GM19324 (cell line): ENCODE results near the gene KIAA2012.

Experiments used
- ATAC-seq: cut with Tn5 transposase; IDR thresholded peaks from one replicate; pipeline ENCODE4 v1.9.1; 2021; ENCODE audit warnings: mild to moderate bottlenecking, moderate library complexity; ENCODE audit not compliant: unreplicated experiment, low FRiP score

The KIAA2012 gene

GRCh38 chr2:202072737-202073401 is at the start of gene KIAA2012:
Gene KIAA2012, plus strand, starts transcription at chr2:202073255. Its CDS starts 373 bp downstream, at chr2:202073628.
- no peak for ATAC-seq

- ATAC-seq, result no peak
These were observed 49.2 kb upstream of the KIAA2012 start for GRCh38 chr2:202023904-202024266.

- ATAC-seq, result no peak
These were observed 48.2 kb upstream of the KIAA2012 start for GRCh38 chr2:202024871-202025270.

GRCh38 chr2:202025816-202026215 is 47.2 kb upstream of the KIAA2012 start:
- ATAC-seq, result no peak

GRCh38 chr2:202026507-202026906 is 46.5 kb upstream of the KIAA2012 start:
- ATAC-seq, result no peak

DNA sequence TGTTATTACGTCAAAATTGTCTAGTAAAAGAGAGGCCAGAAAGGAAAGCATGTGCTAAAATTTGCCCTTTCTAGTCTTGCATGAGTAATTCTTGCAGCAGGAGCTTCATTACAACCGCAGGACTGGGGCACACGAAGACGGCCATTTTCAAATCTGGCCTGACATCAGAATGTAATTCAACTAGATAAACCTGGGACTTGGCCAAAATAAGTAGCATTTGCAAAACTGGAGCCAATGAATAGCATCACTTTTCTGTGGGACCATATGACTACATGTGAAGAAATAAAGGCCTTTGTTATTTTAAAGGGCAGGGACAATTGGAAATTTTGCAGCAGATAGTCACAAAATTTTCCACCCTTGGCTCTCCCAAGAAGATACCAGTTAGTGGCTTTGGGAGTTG is 42.4 kb upstream of the KIAA2012 start:
- no peak for ATAC-seq

GRCh38 chr2:202031246-202031951 is 41.7 kb upstream of the KIAA2012 start:
- ATAC-seq, result no peak

GRCh38 chr2:202032846-202033316 is 40.2 kb upstream of the KIAA2012 start:
- peak; percentile 13 for ATAC-seq

- peak; percentile 84 for ATAC-seq
These were observed 39.5 kb upstream of the KIAA2012 start, which contains the start of gene FZD7 for GRCh38 chr2:202033317-202034248. Gene FZD7, plus strand, starts transcription at chr2:202033855. Its CDS starts 793 bp downstream, at chr2:202034648.

GRCh38 chr2:202034249-202035088 is 38.6 kb upstream of the KIAA2012 start:
- ATAC-seq, result peak; percentile 19

GRCh38 chr2:202035089-202035940 is 37.7 kb upstream of the KIAA2012 start:
- no peak for ATAC-seq

- ATAC-seq, result no peak
These were observed 37.1 kb upstream of the KIAA2012 start for GRCh38 chr2:202035941-202036372.

GRCh38 chr2:202036601-202037037 is 36.4 kb upstream of the KIAA2012 start:
- ATAC-seq, result no peak

GRCh38 chr2:202037086-202037485 is 36.0 kb upstream of the KIAA2012 start:
- ATAC-seq, result no peak

DNA sequence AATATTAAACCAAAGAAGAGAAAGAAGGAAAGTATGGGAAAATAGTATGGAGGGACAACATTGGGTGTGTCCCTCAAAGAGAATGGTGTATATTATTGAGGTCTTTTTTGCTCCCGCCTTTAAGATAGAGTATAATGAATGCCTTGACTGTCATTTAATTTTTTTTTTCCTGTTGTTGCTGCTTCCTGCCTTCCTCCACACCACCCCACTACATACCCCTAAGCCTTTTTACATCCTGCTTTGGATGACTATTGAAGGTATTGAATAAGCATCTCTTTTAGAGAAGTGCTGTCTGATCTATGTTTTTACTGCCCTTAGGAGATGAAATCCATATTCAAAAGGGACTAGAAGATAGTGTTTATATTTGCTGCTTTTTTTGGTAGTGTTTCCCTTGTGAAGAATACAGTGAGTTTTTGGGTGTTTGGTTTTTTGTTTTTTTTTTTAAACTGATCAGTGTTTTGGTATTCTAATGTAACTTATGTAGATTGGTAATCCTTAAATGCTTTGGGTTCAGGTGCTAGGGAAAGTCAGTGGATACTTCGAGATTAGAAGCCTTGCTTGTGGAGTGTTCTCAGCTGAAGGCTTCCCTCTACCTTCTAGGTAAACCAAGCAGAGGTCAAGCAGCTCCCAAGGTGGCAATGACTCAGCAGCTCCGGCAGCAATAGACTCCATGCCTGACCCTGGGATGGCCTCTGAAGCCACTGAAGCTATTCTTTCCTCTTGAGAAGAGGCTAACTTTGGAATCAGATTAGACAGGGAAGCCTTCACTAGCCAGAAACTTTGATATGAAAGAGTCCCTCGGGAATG is 34.4 kb upstream of the KIAA2012 start:
- no peak for ATAC-seq

GRCh38 chr2:202039278-202040078 is 33.6 kb upstream of the KIAA2012 start:
- ATAC-seq, result no peak
